ENCODE measurements around the gene UBE2R2.
"Not testable (repeated sequence)": the region's sequence is repeated elsewhere in the genome, so short reads cannot be mapped to it uniquely, and the experiment has no call there.

Gene UBE2R2

GRCh38 chr9:33858423-33858822, 41.5 kb downstream of the UBE2R2 start:
- no peak for FAIRE-seq
- TF ChIP-seq TAF1 (IDR thresholded peaks at IDR 0.05; ENCODE audit: borderline replicate concordance, low read depth, low read length) (no peak), POLR2A (IDR thresholded peaks at IDR 0.05; ENCODE audit: low read depth, low read length) (no peak), POLR2AphosphoS5 (IDR thresholded peaks at IDR 0.05; ENCODE audit: low read depth, low read length) (no peak)
- DNase-seq (ENCODE audit: insufficient read length), result no peak

DNA sequence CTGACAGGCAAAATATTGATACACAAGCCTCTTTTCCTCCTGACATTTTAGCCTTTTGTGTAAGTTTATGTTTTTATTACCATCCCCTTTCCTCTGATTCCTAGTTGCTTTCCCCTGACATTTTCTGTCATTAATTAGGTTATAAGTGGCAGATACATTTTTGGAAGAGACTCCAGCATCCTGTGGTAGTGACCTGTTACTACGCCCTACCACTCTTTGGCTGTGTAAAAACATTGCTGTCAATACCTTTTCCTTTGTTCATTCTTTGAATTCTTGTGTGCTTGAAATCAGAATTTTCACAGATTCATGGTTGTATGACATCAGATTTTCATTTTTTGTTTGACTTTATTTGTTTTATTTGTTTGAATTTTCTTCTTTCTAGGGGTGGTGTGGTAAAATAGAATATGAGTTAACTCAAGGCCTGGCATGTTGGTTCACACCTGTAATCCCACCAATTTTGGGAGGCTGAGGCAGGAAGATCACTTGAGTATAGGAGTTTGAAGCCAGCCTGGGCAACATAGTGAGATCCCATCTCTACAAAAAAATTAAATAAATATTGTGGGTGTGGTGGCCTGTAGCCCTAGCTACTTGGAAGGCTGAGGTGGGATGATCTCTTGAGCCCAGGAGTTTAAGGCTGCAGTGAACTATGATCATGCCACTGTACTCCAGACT, 43.4 kb downstream of the UBE2R2 start:
- FAIRE-seq (no peak), DNase-seq (ENCODE audit: insufficient read length) (no peak)
- no peak for TF ChIP-seq POLR2AphosphoS5 (IDR thresholded peaks at IDR 0.05; ENCODE audit: low read depth, low read length)
- no peak for TF ChIP-seq POLR2A (IDR thresholded peaks at IDR 0.05; ENCODE audit: low read depth, low read length)
- no peak for TF ChIP-seq TAF1 (IDR thresholded peaks at IDR 0.05; ENCODE audit: borderline replicate concordance, low read depth, low read length)

- FAIRE-seq (no peak), DNase-seq (ENCODE audit: insufficient read length) (no peak)
- TF ChIP-seq POLR2AphosphoS5 (IDR thresholded peaks at IDR 0.05; ENCODE audit: low read depth, low read length) (no peak), TAF1 (IDR thresholded peaks at IDR 0.05; ENCODE audit: borderline replicate concordance, low read depth, low read length) (no peak), POLR2A (IDR thresholded peaks at IDR 0.05; ENCODE audit: low read depth, low read length) (no peak)
Observed at GRCh38 chr9:33861917-33862453, 45.0 kb downstream of the UBE2R2 start.

GRCh38 chr9:33863027-33863426, 46.1 kb downstream of the UBE2R2 start:
- not testable (repeated sequence) for FAIRE-seq; DNase-seq (ENCODE audit: insufficient read length)

DNA sequence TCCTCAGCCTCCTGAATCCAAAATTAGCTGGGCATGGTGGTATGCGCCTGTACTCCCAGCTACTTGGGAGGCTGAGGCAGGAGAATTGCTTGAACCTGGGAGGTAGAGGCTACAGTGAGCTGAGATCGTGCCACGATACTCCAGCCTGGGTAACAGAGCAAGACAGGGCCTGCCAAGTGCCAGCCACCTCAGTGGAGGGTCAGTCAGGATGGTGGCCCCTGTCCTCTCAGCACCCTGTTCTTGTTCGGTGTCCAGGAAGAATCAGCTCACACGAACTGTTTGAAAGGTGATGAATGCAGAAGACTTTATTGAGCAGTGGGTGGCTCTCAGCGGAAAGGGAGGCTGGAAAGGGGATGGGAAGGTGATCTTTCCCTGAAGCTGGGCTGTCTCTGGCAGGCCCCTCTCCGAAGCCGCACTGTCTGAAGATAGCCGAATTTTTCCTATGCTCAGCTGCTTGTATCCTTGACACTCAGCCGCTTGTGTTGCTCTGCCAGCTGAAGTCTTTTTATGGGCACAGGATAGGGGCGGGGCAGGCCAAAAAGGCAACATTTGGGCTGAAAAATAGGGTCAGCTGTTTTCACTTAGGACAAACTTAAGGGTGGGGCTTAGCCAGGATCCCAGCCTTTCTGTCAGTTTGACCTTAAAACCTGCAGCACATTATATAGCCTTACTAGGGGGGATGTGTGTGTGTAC, 50.9 kb downstream of the UBE2R2 start:
- TF ChIP-seq TAF1 (IDR thresholded peaks at IDR 0.05; ENCODE audit: borderline replicate concordance, low read depth, low read length) (no peak), POLR2A (IDR thresholded peaks at IDR 0.05; ENCODE audit: low read depth, low read length) (no peak), POLR2AphosphoS5 (IDR thresholded peaks at IDR 0.05; ENCODE audit: low read depth, low read length) (no peak)
- FAIRE-seq, result no peak
- no peak for DNase-seq (ENCODE audit: insufficient read length)

DNA sequence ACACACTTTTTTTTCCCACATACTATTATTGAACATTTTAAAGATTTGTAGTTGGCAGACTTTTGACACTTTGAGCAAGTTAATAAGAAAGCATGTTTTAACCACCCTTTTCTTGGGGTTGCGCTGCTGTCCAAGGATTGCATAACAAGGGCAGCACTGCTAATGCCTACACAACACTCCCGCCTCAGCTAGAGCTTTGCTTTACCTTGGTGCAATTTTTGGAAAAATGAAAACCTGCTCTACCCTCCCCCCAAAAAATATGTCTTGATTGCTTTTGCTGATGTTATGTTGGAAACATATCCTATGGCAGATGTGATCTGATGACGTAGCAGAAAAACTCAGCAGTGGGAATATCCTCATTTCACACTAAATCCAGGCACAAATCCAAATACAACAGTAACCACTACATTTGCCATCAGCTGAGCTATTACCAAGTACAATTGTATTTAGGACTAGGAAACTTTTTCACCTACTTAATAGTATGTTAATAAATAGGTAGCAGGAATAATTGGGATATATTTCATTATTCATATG, 51.5 kb downstream of the UBE2R2 start:
- no peak for TF ChIP-seq TAF1 (IDR thresholded peaks at IDR 0.05; ENCODE audit: borderline replicate concordance, low read depth, low read length)
- no peak for TF ChIP-seq POLR2A (IDR thresholded peaks at IDR 0.05; ENCODE audit: low read depth, low read length)
- no peak for TF ChIP-seq POLR2AphosphoS5 (IDR thresholded peaks at IDR 0.05; ENCODE audit: low read depth, low read length)
- DNase-seq (ENCODE audit: insufficient read length), result no peak
- no peak for FAIRE-seq

DNA sequence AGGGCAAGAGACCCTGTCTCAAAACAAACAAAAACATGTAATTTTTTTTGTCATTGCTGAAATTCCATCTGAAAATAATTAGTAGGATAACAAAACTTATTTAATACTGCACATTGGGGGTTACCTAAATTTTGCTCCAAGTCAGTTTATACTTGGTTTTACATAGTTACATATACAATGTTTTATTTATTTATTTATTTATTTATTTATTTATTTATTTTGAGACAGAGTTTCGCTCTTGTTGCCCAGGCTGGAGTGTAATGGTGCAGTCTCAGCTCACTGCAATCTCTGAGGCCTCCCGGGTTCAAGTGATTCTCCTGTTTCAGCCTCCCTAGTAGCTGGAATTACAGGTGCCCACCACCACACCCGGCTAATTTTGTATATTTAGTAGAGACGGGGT, 52.3 kb downstream of the UBE2R2 start:
- DNase-seq (ENCODE audit: insufficient read length); FAIRE-seq: not testable (repeated sequence)

- DNase-seq (ENCODE audit: insufficient read length), result no peak
- FAIRE-seq, result no peak
- TF ChIP-seq POLR2AphosphoS5 (IDR thresholded peaks at IDR 0.05; ENCODE audit: low read depth, low read length), result no peak
- TF ChIP-seq TAF1 (IDR thresholded peaks at IDR 0.05; ENCODE audit: borderline replicate concordance, low read depth, low read length), result no peak
- TF ChIP-seq POLR2A (IDR thresholded peaks at IDR 0.05; ENCODE audit: low read depth, low read length), result no peak
Observed at GRCh38 chr9:33877727-33878489, 60.9 kb downstream of the UBE2R2 start.

GRCh38 chr9:33878691-33879366, 61.9 kb downstream of the UBE2R2 start:
- no peak for TF ChIP-seq POLR2AphosphoS5 (IDR thresholded peaks at IDR 0.05; ENCODE audit: low read depth, low read length)
- TF ChIP-seq TAF1 (IDR thresholded peaks at IDR 0.05; ENCODE audit: borderline replicate concordance, low read depth, low read length), result no peak
- no peak for TF ChIP-seq POLR2A (IDR thresholded peaks at IDR 0.05; ENCODE audit: low read depth, low read length)
- FAIRE-seq, result no peak
- DNase-seq (ENCODE audit: insufficient read length), result no peak

DNA sequence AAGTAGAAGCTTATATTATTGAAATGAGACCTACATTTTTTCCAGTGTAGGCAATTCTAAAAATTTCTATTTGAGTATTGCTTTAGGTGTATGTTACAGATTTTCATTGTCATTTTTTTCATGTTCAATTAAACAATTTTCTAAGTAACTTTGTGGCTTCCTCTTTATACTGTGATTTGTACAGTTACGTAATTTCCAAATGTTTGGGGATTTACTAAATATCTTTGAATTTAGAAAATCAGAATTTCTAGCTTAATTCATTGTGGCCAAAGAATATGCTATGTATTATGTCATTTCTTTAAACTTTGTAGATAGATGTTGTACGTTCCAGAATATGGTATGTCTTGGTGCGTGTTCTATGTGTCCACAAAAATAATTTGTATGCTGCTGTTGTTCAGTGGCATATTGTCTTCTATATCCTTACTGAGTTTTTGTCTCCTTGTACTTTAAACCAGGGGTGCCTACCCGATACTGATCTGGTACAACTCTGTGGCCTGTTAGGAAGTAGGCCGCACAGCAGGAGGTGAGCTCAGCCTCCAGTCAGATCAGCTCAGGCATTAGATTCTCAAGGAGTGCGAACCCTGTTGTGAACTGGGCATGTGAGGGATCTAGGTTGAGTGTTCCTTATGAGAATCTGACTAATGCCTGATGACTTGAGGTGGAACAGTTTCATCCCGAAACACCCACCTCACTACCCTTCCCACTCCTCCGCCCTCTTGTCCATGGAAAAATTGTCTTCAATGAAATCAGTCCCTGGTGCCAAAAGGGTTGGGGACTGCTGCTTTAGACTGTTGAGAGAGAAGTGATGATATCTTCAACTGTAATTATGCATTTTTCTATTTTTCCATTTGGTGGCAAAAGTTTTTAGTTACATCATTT, 63.5 kb downstream of the UBE2R2 start:
- FAIRE-seq, result peak; percentile 44
- DNase-seq (ENCODE audit: insufficient read length), result no peak
- TF ChIP-seq POLR2AphosphoS5 (IDR thresholded peaks at IDR 0.05; ENCODE audit: low read depth, low read length) (no peak), TAF1 (IDR thresholded peaks at IDR 0.05; ENCODE audit: borderline replicate concordance, low read depth, low read length) (no peak), POLR2A (IDR thresholded peaks at IDR 0.05; ENCODE audit: low read depth, low read length) (no peak)
